Panc1 (cell line): ENCODE data around the gene TSEN15. TPM values are rescaled to one million over a fixed set of nuclear protein-coding genes. Genes with fewer than 3 reads are reported as not detected.

Source experiments
- ATAC-seq: fragments of 200-7000 bp; cut with Tn5 transposase; 2 replicates; pipeline ENCODE4 v1.9.1; 2020; ENCODE audit warnings: mild to moderate bottlenecking, moderate library complexity
- BruUV-seq: library from RNA; stranded (reverse); fragments of 400-500 nt; replicated peaks from 2 replicates; lab custom pipeline; 2021; lab: Mats Ljungman, UMichigan
- CTCF ChIA-PET: fragments of 300-600 bp; sonication (Branson Sonifier 250); formaldehyde crosslinking; loops from one replicate; lab custom pipeline; 2022; ENCODE audit warnings: antibody characterized with exemption; lab: Charles Lee
- POLR2A ChIA-PET: fragments of 300-600 bp; sonication (Branson Sonifier 250); formaldehyde crosslinking; loops from one replicate; lab custom pipeline; 2022; ENCODE audit warnings: antibody characterized with exemption; lab: Charles Lee
- DNase-seq: peaks from one replicate; pipeline ENCODE4 v3.0.0-alpha.2; 2010; ENCODE audit warnings: low read depth, low spot score
- H3K27ac ChIP-seq: 2 replicates; pipeline ENCODE4 v1.5.1; 2011; ENCODE audit warnings: mild to moderate bottlenecking, low read length, inconsistent platforms
- H3K27me3 ChIP-seq: fragments of 200-500 bp; sonication (Bioruptor generic); 2 replicates; pipeline ENCODE4 v1.6.0; 2014; ENCODE audit warnings: low read length, inconsistent platforms; ENCODE audit not compliant: control insufficient read depth, insufficient read depth
- H3K36me3 ChIP-seq: fragments of 200-500 bp; sonication (Bioruptor generic); 2 replicates; pipeline ENCODE4 v1.5.1; 2014; ENCODE audit warnings: inconsistent platforms, mild to moderate bottlenecking, low read length, moderate library complexity; ENCODE audit not compliant: control insufficient read depth, insufficient read depth
- H3K4me1 ChIP-seq: 2 replicates; pipeline ENCODE4 v1.5.1; 2011; ENCODE audit warnings: inconsistent platforms, mild to moderate bottlenecking, low read length, moderate library complexity; ENCODE audit not compliant: control insufficient read depth, insufficient read depth
- H3K4me3 ChIP-seq, 2 experiments: 2 replicates each; pipeline ENCODE4 v1.5.1; 2011 to 2012; ENCODE audit warnings: low read depth in 2 of 2, low read length in 2 of 2, mild to moderate bottlenecking in 2 of 2, inconsistent platforms in 1 of 2, moderate library complexity in 1 of 2
- H3K9me3 ChIP-seq: fragments of 200-500 bp; sonication (Bioruptor generic); 2 replicates; pipeline ENCODE4 v1.5.1; 2014; ENCODE audit warnings: low read depth, mild to moderate bottlenecking, inconsistent platforms, low read length, moderate library complexity; ENCODE audit not compliant: control insufficient read depth, insufficient read depth
- CTCF ChIP-seq: fragments of 450-650 bp; IDR thresholded peaks from 2 replicates; pipeline ENCODE4 v1.5.1; 2017; ENCODE audit warnings: mild to moderate bottlenecking
- POLR2AphosphoS5 ChIP-seq: IDR thresholded peaks from 2 replicates; pipeline ENCODE4 v1.6.1; 2012; ENCODE audit warnings: mild to moderate bottlenecking, low read depth, low read length, moderate library complexity
- REST ChIP-seq, 2 experiments: IDR thresholded peaks; 2 replicates each; pipeline ENCODE4 v1.6.1; 2011 to 2012; ENCODE audit warnings: low read depth in 2 of 2, control low read depth in 1 of 2, low read length in 1 of 2, mild to moderate bottlenecking in 1 of 2, moderate library complexity in 1 of 2; ENCODE audit not compliant: insufficient read depth in 1 of 2
- SIN3A ChIP-seq: IDR thresholded peaks from 2 replicates; pipeline ENCODE4 v1.6.1; 2012; ENCODE audit warnings: low read depth, mild to moderate bottlenecking, low read length, moderate library complexity, borderline replicate concordance; ENCODE audit not compliant: insufficient read depth
- TCF7L2 ChIP-seq: IDR thresholded peaks from 2 replicates; pipeline ENCODE4 v1.6.1; 2011; ENCODE audit warnings: mild to moderate bottlenecking, low read depth, low read length, inconsistent platforms
- in situ Hi-C: cut with HindIII; loops from 2 replicates; pipeline ENCODE4 v1.10.0; 2016; ENCODE audit warnings: low sequenced_read_pairs, low pct_unique_long_range_greater_than_20kb
- intact Hi-C: fragments of 100-400 bp; cut with micrococcal nuclease; formaldehyde crosslinking; loops from one replicate; pipeline ENCODE4 v1.10.0; 2022; ENCODE audit not compliant: unreplicated experiment
- total RNA-seq: library from RNA; stranded (reverse); gene quantifications from one replicate; pipeline ENCODE4 v1.2.1, GENCODE V29; 2021; ENCODE audit not compliant: unreplicated experiment

Gene TSEN15
- total RNA-seq, 1 experiment from 2014 or later, result 31.4 TPM

GRCh38 chr1:184068354-184068753 is 16.8 kb downstream of the TSEN15 start:
- Histone ChIP-seq H3K27me3 (no peaks in the 10 kb centered on the region), H3K27ac (no peak overlapping the region), H3K4me3 (no peak overlapping the region), H3K36me3 (no peaks in the 10 kb centered on the region; the same call in 1 of the 2 replicates), H3K4me1 (no peaks in the 10 kb centered on the region), H3K9me3 (no peaks in the 10 kb centered on the region)
- intact Hi-C loops, result no loop called here
- ATAC-seq (no peak), DNase-seq (no peak)
- in situ Hi-C loops, result no loop called here
- no peak for TF ChIP-seq SIN3A
- no peak for TF ChIP-seq REST (IDR thresholded peaks at IDR 0.05; ENCODE audit: insufficient read depth in 1 of 2, low read depth in 2 of 2, low read length in 1 of 2)
- TF ChIP-seq CTCF, result no peak
- TF ChIP-seq TCF7L2, result no peak
- TF ChIP-seq POLR2AphosphoS5, result no peak
- ChIA-PET POLR2A (interaction anchor here (0.6 to 0.7 kb wide), 2 partner anchors 279 to 434 kb away, joined by 3 read pairs; no protein-coding TSS in a partner anchor), CTCF (no interaction called here)
- BruUV-seq, result no TSS peak

- Histone ChIP-seq H3K9me3 (no peaks in the 10 kb centered on the region), H3K4me1 (no peaks in the 10 kb centered on the region), H3K36me3 (no peaks in the 10 kb centered on the region; the same call in 1 of the 2 replicates), H3K27ac (no peak overlapping the region), H3K4me3 (no peak overlapping the region), H3K27me3 (no peaks in the 10 kb centered on the region)
- DNase-seq (no peak), ATAC-seq (no peak)
- intact Hi-C loops, result no loop called here
- CTCF ChIA-PET, result interaction anchor here (0.6 kb wide), 1 partner anchor 516 kb away, joined by 3 read pairs; no protein-coding TSS in a partner anchor
- in situ Hi-C loops, result no loop called here
- POLR2A ChIA-PET, result no interaction called here
- no TSS peak for BruUV-seq
- TF ChIP-seq TCF7L2 (no peak), POLR2AphosphoS5 (no peak), SIN3A (no peak), REST (IDR thresholded peaks at IDR 0.05; ENCODE audit: insufficient read depth in 1 of 2, low read depth in 2 of 2, low read length in 1 of 2) (no peak), CTCF (no peak)
Measured at GRCh38 chr1:184069675-184070074, 18.1 kb downstream of the TSEN15 start.
